Measurements from ENCODE around the gene HECTD1. TPM values are rescaled to one million over a fixed set of nuclear protein-coding genes. Genes with fewer than 3 reads are reported as not detected.
"Not testable (repeated sequence)": the region's sequence is repeated elsewhere in the genome, so short reads cannot be mapped to it uniquely, and the experiment has no call there.

HECTD1 gene
- total RNA-seq, 1 donor from 2014 or later, result 110 TPM

DNA sequence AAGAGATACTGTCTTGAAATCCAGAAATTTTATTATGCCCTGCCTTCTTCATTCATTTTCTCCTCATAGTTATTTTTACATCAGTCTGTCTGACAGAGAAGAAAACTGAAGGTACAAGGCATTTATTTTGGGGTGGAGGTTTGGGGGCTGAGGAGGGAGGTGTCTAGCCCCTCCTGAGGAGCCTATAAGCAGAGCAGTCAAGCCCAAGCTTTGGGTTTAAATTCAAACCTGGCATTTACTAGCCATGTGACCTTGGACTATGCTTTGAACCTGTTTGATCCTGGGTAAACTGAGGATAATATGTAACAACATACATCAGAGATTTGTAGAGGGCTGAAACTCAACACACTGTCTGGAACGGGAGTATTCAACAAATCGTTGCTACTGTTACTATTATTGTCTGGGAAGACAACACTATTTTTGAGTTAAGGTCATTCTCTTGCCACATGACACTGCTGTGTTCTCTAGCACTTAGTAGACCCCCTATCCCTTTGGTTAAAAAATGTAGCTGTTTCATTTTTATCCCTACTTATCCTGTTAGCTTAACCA is 115.4 kb downstream of the HECTD1 start:
- H3K27ac ChIP-seq (ENCODE audit: low read depth, low read length), result no peak overlapping the region
- H3K4me3 ChIP-seq (ENCODE audit: insufficient read depth, low read depth, low read length), result no peak overlapping the region
- H3K4me2 ChIP-seq (ENCODE audit: low read length), result no peak overlapping the region
- peaks cover 7% of the 10 kb centered on the region for H3K4me1 ChIP-seq (ENCODE audit: insufficient read depth, low read length)
- Mint-ChIP-seq H3K9me3 (ENCODE audit: unreplicated experiment) (no peaks in the 10 kb centered on the region), H3K4me1 (ENCODE audit: low read depth, unreplicated experiment) (peaks cover 17% of the 10 kb centered on the region), H3K27me3 (ENCODE audit: low read depth, unreplicated experiment) (no peaks in the 10 kb centered on the region), H3K4me3 (ENCODE audit: unreplicated experiment) (no peak overlapping the region), H3K27ac (ENCODE audit: unreplicated experiment) (no peak overlapping the region), H3K36me3 (ENCODE audit: low read depth, unreplicated experiment) (peaks cover 3% of the 10 kb centered on the region)
- H3K27me3 ChIP-seq (ENCODE audit: insufficient read depth, low read length), result no peaks in the 10 kb centered on the region
- no peaks in the 10 kb centered on the region for H4K20me1 ChIP-seq (ENCODE audit: insufficient read depth, low read length)
- H2AFZ ChIP-seq (ENCODE audit: low read depth, low read length), result no peak overlapping the region
- no peaks in the 10 kb centered on the region for H3K79me2 ChIP-seq (ENCODE audit: insufficient read depth, low read length)
- peaks cover 3% of the 10 kb centered on the region for H3K36me3 ChIP-seq (ENCODE audit: insufficient read depth, low read length)
- no peak for DNase-seq (ENCODE audit: low read depth)
- no peak for TF ChIP-seq EZH2 (IDR thresholded peaks at IDR 0.05; ENCODE audit: insufficient read depth, low read length)
- no peak overlapping the region for H3K9ac ChIP-seq (ENCODE audit: low read length)
- no peaks in the 10 kb centered on the region for H3K9me3 ChIP-seq (ENCODE audit: insufficient read depth, low read depth, low read length)
- no peak for FAIRE-seq

- Histone ChIP-seq H4K20me1 (ENCODE audit: insufficient read depth, low read length) (no peaks in the 10 kb centered on the region), H3K79me2 (ENCODE audit: insufficient read depth, low read length) (no peaks in the 10 kb centered on the region), H2AFZ (ENCODE audit: low read depth, low read length) (no peak overlapping the region), H3K9me3 (ENCODE audit: insufficient read depth, low read depth, low read length) (no peaks in the 10 kb centered on the region), H3K4me3 (ENCODE audit: insufficient read depth, low read depth, low read length) (no peak overlapping the region), H3K27ac (ENCODE audit: low read depth, low read length) (peak overlapping the region; percentile 19), H3K4me2 (ENCODE audit: low read length) (no peak overlapping the region), H3K9ac (ENCODE audit: low read length) (no peak overlapping the region), H3K4me1 (ENCODE audit: insufficient read depth, low read length) (peaks cover 7% of the 10 kb centered on the region), H3K27me3 (ENCODE audit: insufficient read depth, low read length) (no peaks in the 10 kb centered on the region), H3K36me3 (ENCODE audit: insufficient read depth, low read length) (no peaks in the 10 kb centered on the region)
- Mint-ChIP-seq H3K27me3 (ENCODE audit: low read depth, unreplicated experiment) (no peaks in the 10 kb centered on the region), H3K36me3 (ENCODE audit: low read depth, unreplicated experiment) (no peaks in the 10 kb centered on the region), H3K27ac (ENCODE audit: unreplicated experiment) (no peak overlapping the region), H3K4me3 (ENCODE audit: unreplicated experiment) (no peak overlapping the region), H3K9me3 (ENCODE audit: unreplicated experiment) (no peaks in the 10 kb centered on the region), H3K4me1 (ENCODE audit: low read depth, unreplicated experiment) (peaks cover 13% of the 10 kb centered on the region)
- FAIRE-seq (no peak), DNase-seq (ENCODE audit: low read depth) (peak; percentile 82)
- TF ChIP-seq CTCF (IDR thresholded peaks at IDR 0.05; ENCODE audit: insufficient read depth, low read depth, low read length), result no peak
- no peak for TF ChIP-seq EZH2 (IDR thresholded peaks at IDR 0.05; ENCODE audit: insufficient read depth, low read length)
These were observed 116.5 kb downstream of the HECTD1 start for GRCh38 chr14:31090883-31091764.

DNA sequence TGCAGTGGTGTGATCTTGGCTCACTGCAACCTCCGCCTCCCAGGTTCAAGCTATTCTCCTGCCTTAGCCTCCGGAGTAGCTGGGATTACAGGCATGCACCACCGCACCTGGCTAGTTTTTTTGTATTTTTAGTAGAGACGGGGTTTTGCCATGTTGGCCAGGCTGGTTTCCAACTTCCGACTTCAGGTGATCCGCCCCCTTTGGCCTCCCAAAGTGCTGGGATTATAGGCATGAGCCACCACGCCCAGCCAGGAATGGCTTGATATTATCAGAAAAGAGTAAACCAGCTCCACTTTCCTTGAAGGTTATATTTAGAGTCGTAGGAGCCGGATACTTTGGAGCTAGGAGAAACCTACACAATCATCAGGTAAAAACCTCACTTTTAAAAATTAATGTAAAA is 121.1 kb downstream of the HECTD1 start:
- H3K36me3 ChIP-seq (ENCODE audit: insufficient read depth, low read length); H3K27ac ChIP-seq (ENCODE audit: low read depth, low read length); H3K27me3 ChIP-seq (ENCODE audit: insufficient read depth, low read length); H3K27ac Mint-ChIP-seq (ENCODE audit: unreplicated experiment); H3K4me1 ChIP-seq (ENCODE audit: insufficient read depth, low read length); H4K20me1 ChIP-seq (ENCODE audit: insufficient read depth, low read length); H3K4me3 Mint-ChIP-seq (ENCODE audit: unreplicated experiment); H3K9me3 Mint-ChIP-seq (ENCODE audit: unreplicated experiment); H3K9me3 ChIP-seq (ENCODE audit: insufficient read depth, low read depth, low read length); H2AFZ ChIP-seq (ENCODE audit: low read depth, low read length); H3K36me3 Mint-ChIP-seq (ENCODE audit: low read depth, unreplicated experiment); H3K4me1 Mint-ChIP-seq (ENCODE audit: low read depth, unreplicated experiment); H3K4me2 ChIP-seq (ENCODE audit: low read length); H3K79me2 ChIP-seq (ENCODE audit: insufficient read depth, low read length); H3K4me3 ChIP-seq (ENCODE audit: insufficient read depth, low read depth, low read length); DNase-seq (ENCODE audit: low read depth); FAIRE-seq; H3K9ac ChIP-seq (ENCODE audit: low read length); H3K27me3 Mint-ChIP-seq (ENCODE audit: low read depth, unreplicated experiment): not testable (repeated sequence)
